Astrocyte of the cerebellum (primary cell): Measurements from ENCODE around the gene NOTCH1.

Source experiments
- DNase-seq: peaks from one replicate; pipeline ENCODE4 v3.0.0-alpha.2; 2011; ENCODE audit warnings: low read depth
- H3K4me3 ChIP-seq: 2 replicates; pipeline ENCODE4 v1.5.1; 2011; ENCODE audit warnings: mild to moderate bottlenecking, low read depth, low read length, moderate library complexity
- CTCF ChIP-seq: IDR thresholded peaks from 2 replicates; pipeline ENCODE4 v1.5.1; 2012; ENCODE audit warnings: low read length, low read depth, moderate library complexity, mild to moderate bottlenecking; ENCODE audit errors: missing control alignments
- in situ Hi-C: cut with HindIII; loops from 2 replicates; pipeline ENCODE4 v1.10.0; 2017; ENCODE audit warnings: low sequenced_read_pairs

NOTCH1 gene

GRCh38 chr9:136545692-136545964 is 220 bp downstream of the NOTCH1 start:
- DNase-seq = no peak
- in situ Hi-C loops = no loop called here
- peak overlapping the region; percentile 65 for H3K4me3 ChIP-seq
- no peak for TF ChIP-seq CTCF

- in situ Hi-C loops = no loop called here
- TF ChIP-seq CTCF = no peak
- DNase-seq = no peak
- H3K4me3 ChIP-seq = peak overlapping the region; percentile 65
These were observed 720 bp downstream of the NOTCH1 start for GRCh38 chr9:136544964-136545691.

- in situ Hi-C loops = no loop called here
- peak overlapping the region; percentile 65 for H3K4me3 ChIP-seq
- DNase-seq = no peak
- no peak for TF ChIP-seq CTCF
These were observed 1.3 kb downstream of the NOTCH1 start for GRCh38 chr9:136544548-136544963.

GRCh38 chr9:136543830-136544547 is 1.9 kb downstream of the NOTCH1 start:
- no peak for DNase-seq
- H3K4me3 ChIP-seq = peak overlapping the region; percentile 65
- no peak for TF ChIP-seq CTCF
- in situ Hi-C loops = no loop called here

GRCh38 chr9:136543280-136543679 is 2.6 kb downstream of the NOTCH1 start:
- no peak overlapping the region for H3K4me3 ChIP-seq
- no peak for DNase-seq
- no peak for TF ChIP-seq CTCF
- in situ Hi-C loops = no loop called here

GRCh38 chr9:136542241-136543040 is 3.4 kb downstream of the NOTCH1 start:
- in situ Hi-C loops = no loop called here
- TF ChIP-seq CTCF = no peak
- H3K4me3 ChIP-seq = no peak overlapping the region
- DNase-seq = no peak
